Urinary bladder (tissue), 4 donors: ENCODE data around the gene SERPINH1. TPM values are rescaled to one million over a fixed set of nuclear protein-coding genes. Genes with fewer than 3 reads are reported as not detected.

Experiments
- DNase-seq: peaks from one replicate; pipeline ENCODE4 v3.0.0-alpha.2; 2015; ENCODE audit errors: extremely low spot score
- H3K27ac ChIP-seq: one replicate; pipeline ENCODE4 v1.5.1; 2013; ENCODE audit warnings: low read depth, mild to moderate bottlenecking, moderate library complexity
- H3K36me3 ChIP-seq: one replicate; pipeline ENCODE4 v1.6.1; 2013; ENCODE audit warnings: mild to moderate bottlenecking, moderate library complexity; ENCODE audit not compliant: insufficient read depth
- H3K4me1 ChIP-seq: one replicate; pipeline ENCODE4 v1.6.1; 2013; ENCODE audit warnings: mild to moderate bottlenecking, moderate library complexity; ENCODE audit not compliant: insufficient read depth
- H3K4me3 ChIP-seq: one replicate; pipeline ENCODE4 v1.5.1; 2013; ENCODE audit warnings: low read depth, low read length
- WGBS: extraction: QIAGEN DNeasy Blood & Tissue Kit; methylation state at CpG from one replicate; pipeline ENCODE4 v1.1.7; 2013; 5-methylcytosine and 5-hydroxymethylcytosine counted together
- polyA plus RNA-seq: library from polyadenylated mRNA; stranded (reverse); fragments of 200-250 nt; gene quantifications from one replicate; pipeline ENCODE4 v1.2.3, GENCODE V29; 2013
- total RNA-seq: library from RNA; depleted of rRNA; stranded (reverse); fragments of >200 nt; gene quantifications from one replicate; pipeline ENCODE4 v1.2.3, GENCODE V29; 2014
- donor health status: healthy with polysubstance abuse.
- donor health status: healthy.

SERPINH1 gene
- total and polyA plus RNA-seq, 2 donors = 217 to 489 TPM

- WGBS = 89% methylated on average over 34 of the region's 34 CpGs
- Histone ChIP-seq H3K36me3 (peaks cover 13% of the 10 kb centered on the region), H3K4me3 (no peak overlapping the region), H3K27ac (no peak overlapping the region), H3K4me1 (no peaks in the 10 kb centered on the region)
- DNase-seq = no peak
Measured at GRCh38 chr11:75566763-75567279, 4.8 kb downstream of the SERPINH1 start.

DNA sequence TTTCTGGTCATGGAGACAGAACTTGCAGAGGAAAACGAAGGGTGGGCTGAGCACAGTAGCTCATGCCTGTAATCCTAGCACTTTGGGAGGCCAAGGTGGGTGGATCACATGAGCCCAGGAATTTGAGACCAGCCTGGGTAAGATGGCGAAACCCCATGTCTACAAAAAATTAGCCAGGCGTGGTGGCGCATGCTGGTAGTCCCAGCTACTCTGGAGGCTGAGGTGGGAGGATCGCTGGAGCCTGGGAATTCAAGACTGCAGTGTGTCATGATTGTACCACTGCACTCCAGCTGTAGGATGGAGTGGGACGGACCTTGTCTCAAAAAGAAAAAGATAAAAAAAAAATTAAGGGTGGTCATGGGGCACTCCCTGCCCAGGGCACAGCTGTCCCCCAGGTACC, 5.9 kb downstream of the SERPINH1 start:
- Histone ChIP-seq H3K4me1 (no peaks in the 10 kb centered on the region), H3K36me3 (peaks cover 15% of the 10 kb centered on the region), H3K4me3 (no peak overlapping the region), H3K27ac (no peak overlapping the region)
- no peak for DNase-seq
- WGBS = 81% methylated on average over 6 of the region's 6 CpGs

DNA sequence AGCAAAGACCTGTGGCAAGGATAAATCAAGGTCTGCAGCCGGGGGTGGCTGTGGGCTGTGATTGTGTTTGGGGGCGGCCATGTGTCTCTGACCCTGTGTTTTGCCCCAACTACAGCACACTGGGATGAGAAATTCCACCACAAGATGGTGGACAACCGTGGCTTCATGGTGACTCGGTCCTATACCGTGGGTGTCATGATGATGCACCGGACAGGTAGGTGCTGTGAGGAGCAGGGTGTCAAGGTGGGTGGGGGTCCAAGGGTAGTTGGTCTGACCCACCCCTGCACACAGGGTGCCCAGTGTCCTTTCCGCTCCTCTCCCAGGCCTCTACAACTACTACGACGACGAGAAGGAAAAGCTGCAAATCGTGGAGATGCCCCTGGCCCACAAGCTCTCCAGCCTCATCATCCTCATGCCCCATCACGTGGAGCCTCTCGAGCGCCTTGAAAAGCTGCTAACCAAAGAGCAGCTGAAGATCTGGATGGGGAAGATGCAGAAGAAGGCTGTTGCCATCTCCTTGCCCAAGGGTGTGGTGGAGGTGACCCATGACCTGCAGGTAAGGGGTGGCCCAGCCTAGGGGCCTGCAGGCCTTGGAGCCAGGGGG, 6.7 kb downstream of the SERPINH1 start:
- peaks cover 15% of the 10 kb centered on the region for H3K36me3 ChIP-seq
- H3K4me3 ChIP-seq = no peak overlapping the region
- WGBS = 79% methylated on average over 14 of the region's 14 CpGs
- no peak for DNase-seq
- H3K27ac ChIP-seq = no peak overlapping the region
- H3K4me1 ChIP-seq = no peaks in the 10 kb centered on the region

- H3K36me3 ChIP-seq = peaks cover 15% of the 10 kb centered on the region
- H3K4me1 ChIP-seq = no peaks in the 10 kb centered on the region
- WGBS = 63% methylated on average over 9 of the region's 9 CpGs
- H3K27ac ChIP-seq = no peak overlapping the region
- no peak for DNase-seq
- no peak overlapping the region for H3K4me3 ChIP-seq
Measured at GRCh38 chr11:75570559-75571139, 8.6 kb downstream of the SERPINH1 start.

DNA sequence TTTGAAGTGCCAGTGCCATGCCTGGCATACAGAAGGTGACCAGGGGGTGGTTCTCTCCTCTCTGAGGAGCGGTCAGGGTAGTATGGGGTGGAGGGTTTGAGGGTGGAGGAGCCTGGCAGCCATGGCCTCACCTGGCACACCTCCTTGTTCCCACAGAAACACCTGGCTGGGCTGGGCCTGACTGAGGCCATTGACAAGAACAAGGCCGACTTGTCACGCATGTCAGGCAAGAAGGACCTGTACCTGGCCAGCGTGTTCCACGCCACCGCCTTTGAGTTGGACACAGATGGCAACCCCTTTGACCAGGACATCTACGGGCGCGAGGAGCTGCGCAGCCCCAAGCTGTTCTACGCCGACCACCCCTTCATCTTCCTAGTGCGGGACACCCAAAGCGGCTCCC, 9.6 kb downstream of the SERPINH1 start:
- H3K36me3 ChIP-seq = peaks cover 15% of the 10 kb centered on the region
- no peaks in the 10 kb centered on the region for H3K4me1 ChIP-seq
- DNase-seq = no peak
- H3K27ac ChIP-seq = no peak overlapping the region
- 95% methylated on average over 14 of the region's 14 CpGs for WGBS
- H3K4me3 ChIP-seq = no peak overlapping the region

- Histone ChIP-seq H3K36me3 (peaks cover 15% of the 10 kb centered on the region), H3K4me1 (no peaks in the 10 kb centered on the region), H3K27ac (no peak overlapping the region), H3K4me3 (no peak overlapping the region)
- DNase-seq = no peak
- WGBS = 52% methylated on average over 8 of the region's 8 CpGs
Measured at GRCh38 chr11:75572744-75573143, 10.7 kb downstream of the SERPINH1 start.

DNA sequence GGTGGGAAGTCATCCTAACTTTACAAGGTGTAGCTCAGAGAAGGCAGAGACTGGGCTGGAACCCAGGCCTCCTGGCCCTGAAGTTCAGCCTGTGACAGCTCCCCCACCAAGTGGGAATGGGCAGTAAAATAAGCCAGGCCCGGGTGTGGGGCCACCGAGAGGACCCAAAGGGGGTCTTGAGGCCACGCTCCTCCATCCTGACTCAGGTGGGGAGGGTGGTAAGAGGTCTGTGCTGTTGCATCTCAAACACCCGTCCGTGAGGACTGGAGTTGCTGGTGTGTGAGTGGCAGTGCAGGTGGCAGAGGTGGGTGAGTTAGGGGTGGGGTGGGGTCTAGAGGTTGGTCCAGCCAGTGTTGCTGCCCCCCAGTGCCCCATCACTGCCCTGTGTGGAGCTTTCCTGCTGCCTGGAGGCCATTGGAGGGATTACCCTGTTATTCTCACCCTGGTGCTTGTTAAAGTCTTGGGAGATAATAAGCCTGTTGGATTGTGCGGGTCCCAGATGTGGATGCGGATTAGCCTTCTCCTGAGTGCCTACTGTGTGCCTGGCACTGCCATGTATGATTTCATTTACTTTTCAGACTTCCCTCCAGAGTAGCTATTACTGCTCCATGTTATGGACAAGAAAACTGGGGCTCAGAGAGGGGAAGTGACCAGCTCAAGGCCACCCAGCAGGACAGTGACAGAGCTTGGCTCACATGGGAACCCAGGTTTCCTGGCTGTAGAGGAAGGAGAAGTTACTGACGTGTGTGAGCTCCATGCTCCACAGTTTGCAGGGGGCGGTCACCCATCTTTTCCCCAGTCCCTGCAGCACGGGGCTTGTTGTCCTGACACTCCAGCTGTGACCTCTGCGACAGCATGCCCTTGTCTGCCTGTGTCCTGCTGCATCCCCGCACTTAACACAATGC, 12.9 kb downstream of the SERPINH1 start:
- H3K36me3 ChIP-seq = peaks cover 7% of the 10 kb centered on the region
- H3K4me1 ChIP-seq = no peaks in the 10 kb centered on the region
- no peak for DNase-seq
- H3K27ac ChIP-seq = no peak overlapping the region
- H3K4me3 ChIP-seq = no peak overlapping the region
- WGBS = 62% methylated on average over 12 of the region's 12 CpGs

DNA sequence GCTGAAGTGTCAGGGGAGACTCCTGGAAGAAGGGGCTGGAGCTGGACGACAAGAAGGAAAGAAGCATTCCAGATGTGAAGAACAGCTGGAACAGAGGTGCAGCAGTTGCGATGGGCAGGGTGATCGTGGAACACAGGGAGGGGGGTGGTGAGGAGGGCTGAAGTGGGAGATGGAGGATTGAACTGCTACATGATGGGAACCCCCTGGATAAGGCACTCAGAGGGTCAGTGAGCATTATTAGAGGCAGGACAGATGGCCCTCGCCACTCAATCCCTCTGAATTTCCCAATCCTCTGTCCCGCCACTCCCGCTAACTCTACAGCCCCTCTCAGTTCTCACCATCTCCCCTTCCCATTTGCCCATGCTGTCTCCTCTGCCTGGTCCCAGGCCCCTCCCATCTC, 14.0 kb downstream of the SERPINH1 start:
- Histone ChIP-seq H3K36me3 (peaks cover 4% of the 10 kb centered on the region), H3K27ac (no peak overlapping the region), H3K4me1 (no peaks in the 10 kb centered on the region), H3K4me3 (no peak overlapping the region)
- no peak for DNase-seq
- WGBS = 78% methylated on average over 6 of the region's 6 CpGs

DNA sequence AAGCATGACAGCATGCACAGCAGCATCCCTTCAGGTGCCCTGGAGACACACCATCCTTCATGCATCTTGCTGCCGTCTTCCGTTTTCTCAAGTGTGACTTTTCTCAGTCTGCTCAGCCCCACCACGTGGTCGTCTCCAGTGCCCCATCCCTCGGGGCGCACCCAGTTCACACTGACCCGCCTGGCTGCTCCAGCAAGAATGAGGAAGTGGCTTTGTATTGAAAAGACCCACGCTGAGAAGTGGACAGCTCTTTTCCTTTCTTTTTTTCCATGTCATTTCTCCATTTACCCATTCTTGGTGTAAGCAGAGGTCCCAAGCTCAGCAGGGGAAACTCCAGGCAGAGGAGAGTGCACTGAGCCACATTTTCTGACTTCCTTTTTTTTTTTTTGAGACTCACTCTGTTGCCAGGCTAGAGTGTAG, 14.5 kb downstream of the SERPINH1 start:
- H3K27ac ChIP-seq = no peak overlapping the region
- H3K36me3 ChIP-seq = peaks cover 3% of the 10 kb centered on the region
- no peaks in the 10 kb centered on the region for H3K4me1 ChIP-seq
- DNase-seq = no peak
- no peak overlapping the region for H3K4me3 ChIP-seq
- 26% methylated on average over 8 of the region's 8 CpGs for WGBS

DNA sequence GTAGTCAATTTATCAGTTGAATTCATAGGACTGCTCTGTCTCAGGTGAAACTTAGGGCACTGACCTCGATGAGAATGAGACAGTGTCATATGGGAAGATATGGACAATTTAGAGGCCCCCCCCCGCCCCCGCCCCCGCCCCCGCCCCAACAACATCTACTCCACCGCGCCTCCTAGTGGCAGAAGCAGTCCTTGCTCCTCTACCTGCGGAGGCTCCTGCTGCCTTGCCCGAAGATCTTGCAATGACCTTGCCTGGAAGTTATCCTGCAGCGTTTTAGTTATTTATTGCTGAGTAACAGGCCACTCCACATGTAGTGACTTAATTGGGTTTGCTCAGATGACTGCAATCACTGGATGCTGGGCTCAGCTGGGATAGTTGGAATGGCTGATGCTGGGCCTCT, 15.2 kb downstream of the SERPINH1 start:
- Histone ChIP-seq H3K36me3 (no peaks in the 10 kb centered on the region), H3K4me1 (no peaks in the 10 kb centered on the region), H3K27ac (no peak overlapping the region), H3K4me3 (no peak overlapping the region)
- DNase-seq = no peak
- WGBS = 16% methylated on average over 10 of the region's 10 CpGs

GRCh38 chr11:75578977-75579376, 16.9 kb downstream of the SERPINH1 start:
- no peak overlapping the region for H3K27ac ChIP-seq
- DNase-seq = no peak
- H3K4me1 ChIP-seq = no peaks in the 10 kb centered on the region
- no peak overlapping the region for H3K4me3 ChIP-seq
- WGBS = 10% methylated on average over 1 of the region's 1 CpG
- no peaks in the 10 kb centered on the region for H3K36me3 ChIP-seq

DNA sequence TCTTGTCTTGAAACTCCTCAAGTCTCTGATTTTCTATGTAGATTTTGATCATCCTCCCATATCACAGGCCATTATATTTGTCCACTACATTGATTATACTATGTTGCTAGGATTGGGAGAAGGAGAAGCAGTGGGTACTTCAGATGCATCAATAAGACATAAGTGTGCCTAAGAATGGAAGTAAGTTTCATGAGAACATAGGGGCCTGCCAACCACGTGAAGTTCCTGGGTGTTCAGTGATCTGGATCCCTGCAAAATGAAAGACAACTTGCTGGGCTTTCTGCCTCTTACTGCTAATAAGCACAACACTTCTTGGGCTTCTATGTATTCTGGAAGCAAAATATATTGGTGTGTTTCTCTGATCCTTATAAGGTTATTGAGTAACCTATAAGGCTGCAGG, 17.8 kb downstream of the SERPINH1 start:
- Histone ChIP-seq H3K4me3 (no peak overlapping the region), H3K27ac (no peak overlapping the region), H3K36me3 (no peaks in the 10 kb centered on the region), H3K4me1 (no peaks in the 10 kb centered on the region)
- no peak for DNase-seq
- 81% methylated on average over 1 of the region's 1 CpG for WGBS

DNA sequence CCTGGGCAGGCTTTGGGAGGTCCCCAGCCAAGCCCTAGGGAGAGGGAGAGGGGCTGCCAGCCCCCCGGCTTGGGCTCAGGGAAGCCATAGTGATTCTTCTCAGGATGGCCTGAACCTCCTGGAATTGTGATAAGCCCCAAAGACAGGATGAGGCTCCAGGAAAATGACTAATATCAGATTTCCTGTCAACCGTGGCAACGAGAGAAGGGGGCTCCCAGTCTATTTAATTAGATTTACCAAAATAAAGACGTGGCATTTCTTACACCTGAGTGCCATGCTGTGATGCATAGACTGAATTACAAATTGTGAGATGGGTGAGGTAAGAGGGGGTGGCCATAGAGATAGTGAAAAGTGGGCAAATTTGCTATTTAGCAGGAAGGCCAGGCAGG, 20.4 kb downstream of the SERPINH1 start:
- Histone ChIP-seq H3K27ac (no peak overlapping the region), H3K4me1 (no peaks in the 10 kb centered on the region)
- WGBS = 34% methylated on average over 4 of the region's 4 CpGs

More for the DNA sequence above, 20.4 kb downstream of the SERPINH1 start:
- no peak for DNase-seq
- no peaks in the 10 kb centered on the region for H3K36me3 ChIP-seq
- H3K4me3 ChIP-seq = no peak overlapping the region
